Naive thymus-derived CD4-positive, alpha-beta T cell (primary cell): Measurements from ENCODE around the gene CDH12. TPM values are rescaled to one million over a fixed set of nuclear protein-coding genes. Genes with fewer than 3 reads are reported as not detected.
A peak's percentile ranks its signal among the peaks of the same experiment; 100 is the strongest.
"Not testable (repeated sequence)": the region's sequence is repeated elsewhere in the genome, so short reads cannot be mapped to it uniquely, and the experiment has no call there.

Source experiments
- ATAC-seq: fragments of 150-1000 bp; cut with Tn5 transposase; 2 replicates; pipeline ENCODE4 v1.10.0; 2021; ENCODE audit warnings: mild to moderate bottlenecking, moderate library complexity
- CTCF ChIA-PET: fragments of 350-600 bp; sonication (Branson Sonifier 250); formaldehyde crosslinking; loops from one replicate; lab custom pipeline; 2021; ENCODE audit warnings: antibody characterized with exemption; lab: Charles Lee
- POLR2A ChIA-PET: fragments of 350-600 bp; sonication (Branson Sonifier 250); formaldehyde crosslinking; loops from one replicate; lab custom pipeline; 2021; ENCODE audit warnings: antibody characterized with exemption, inconsistent platforms; lab: Charles Lee
- DNase-seq, 9 donors: peaks; one replicate each; pipeline versions ENCODE4 v3.0.0 to v3.0.0-alpha.2; 2020 to 2022; ENCODE audit warnings: mixed read lengths in 1 of 9
- H3K27ac ChIP-seq: one replicate; pipeline ENCODE4 v1.7.0; 2013; ENCODE audit warnings: mild to moderate bottlenecking, low read depth, low read length, moderate library complexity
- H3K27me3 ChIP-seq, 2 donors: one replicate each; pipeline ENCODE4 v1.7.0; 2013; ENCODE audit warnings: low read length in 2 of 2, mild to moderate bottlenecking in 2 of 2, moderate library complexity in 2 of 2; ENCODE audit not compliant: control insufficient read depth in 2 of 2, insufficient read depth in 2 of 2
- H3K36me3 ChIP-seq, 3 experiments: 1 replicate in 2 of 3; 2 replicates in 1 of 3; pipeline ENCODE4 v1.7.0; 2013; ENCODE audit warnings: low read length in 3 of 3, mild to moderate bottlenecking in 3 of 3, moderate library complexity in 1 of 3; ENCODE audit not compliant: insufficient read depth in 3 of 3, control insufficient read depth in 2 of 3
- H3K4me1 ChIP-seq, 2 donors: one replicate each; pipeline ENCODE4 v1.7.0; 2013; ENCODE audit warnings: low read length in 2 of 2, mild to moderate bottlenecking in 2 of 2, moderate library complexity in 1 of 2; ENCODE audit not compliant: control insufficient read depth in 2 of 2, insufficient read depth in 2 of 2
- H3K4me3 ChIP-seq: 2 replicates; pipeline ENCODE4 v1.7.0; 2013; ENCODE audit warnings: mild to moderate bottlenecking, low read length
- H3K9me3 ChIP-seq, 3 experiments: 1 replicate in 2 of 3; 2 replicates in 1 of 3; pipeline ENCODE4 v1.7.0; 2013; ENCODE audit warnings: low read length in 3 of 3; ENCODE audit not compliant: control insufficient read depth in 2 of 3
- H3K27ac Mint-ChIP-seq, 9 donors: one replicate each; pipeline ENCODE4 v1.8.0; 2020 to 2022; ENCODE audit warnings: mixed read lengths in 9 of 9, mild to moderate bottlenecking in 8 of 9, moderate library complexity in 5 of 9, inconsistent platforms in 2 of 9
- H3K27me3 Mint-ChIP-seq, 5 donors: one replicate each; pipeline ENCODE4 v1.8.0; 2021 to 2022; ENCODE audit warnings: mixed read lengths in 5 of 5, mild to moderate bottlenecking in 1 of 5
- H3K36me3 Mint-ChIP-seq, 5 donors: one replicate each; pipeline ENCODE4 v1.8.0; 2020 to 2022; ENCODE audit warnings: mixed read lengths in 5 of 5, mild to moderate bottlenecking in 3 of 5, inconsistent platforms in 1 of 5
- H3K4me1 Mint-ChIP-seq, 7 donors: one replicate each; pipeline ENCODE4 v1.8.0; 2020 to 2022; ENCODE audit warnings: mixed read lengths in 7 of 7, mild to moderate bottlenecking in 3 of 7, inconsistent platforms in 1 of 7
- H3K4me3 Mint-ChIP-seq, 10 donors: one replicate each; pipeline ENCODE4 v1.8.0; 2020 to 2022; ENCODE audit warnings: mild to moderate bottlenecking in 10 of 10, mixed read lengths in 10 of 10, moderate library complexity in 6 of 10, inconsistent platforms in 2 of 10
- H3K9me3 Mint-ChIP-seq, 11 donors: one replicate each; pipeline ENCODE4 v1.8.0; 2020 to 2022; ENCODE audit warnings: mixed read lengths in 11 of 11, mild to moderate bottlenecking in 4 of 11, inconsistent platforms in 1 of 11, moderate library complexity in 1 of 11
- intact Hi-C, 2 donors: fragments of 100-400 bp; cut with micrococcal nuclease; formaldehyde crosslinking; loops; one replicate each; pipeline ENCODE4 v1.15.1; 2023
- polyA plus RNA-seq, 2 donors: library from polyadenylated mRNA; unstranded; fragments of 300-500 nt; fragmentation: Illumina TruSeq; gene quantifications; one replicate each; pipeline ENCODE4 v1.2.3, GENCODE V29; 2021
- total RNA-seq, 6 experiments: library from RNA in 5 of 6; stranded (reverse) in 5 of 6; gene quantifications; 1 replicate in 5 of 6; 2 replicates in 1 of 6; pipeline ENCODE4 v1.2.3 and lab custom pipeline; 2021 to 2026

The CDH12 gene
- total and polyA plus RNA-seq, 7 experiments from 2014 or later = not detected

DNA sequence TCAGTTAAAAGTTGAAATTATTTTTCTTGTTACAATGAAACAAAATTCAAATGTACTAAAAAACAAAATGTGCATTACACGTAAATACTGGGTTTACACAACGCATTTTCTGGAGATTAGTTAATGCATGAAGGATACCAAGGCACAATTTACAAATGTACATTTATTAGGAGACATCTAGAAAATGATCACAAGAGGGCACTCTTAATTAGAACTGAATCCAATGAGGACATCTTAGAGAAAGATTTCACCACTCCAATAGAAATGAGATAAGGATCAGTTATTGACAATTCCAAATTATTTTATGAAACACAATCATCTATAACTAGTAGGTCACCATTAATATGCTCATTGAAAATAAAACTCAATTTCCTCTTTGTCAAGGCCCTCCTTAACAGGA lies 36.6 kb upstream of the CDH12 start:
- CTCF ChIA-PET = no interaction called here
- intact Hi-C loops = no loop called here
- POLR2A ChIA-PET = no interaction called here
- no peak overlapping the region for H3K27ac ChIP-seq
- Mint-ChIP-seq H3K4me3 (no peak overlapping the region), H3K27ac (no peak overlapping the region), H3K9me3 (peaks cover 2 to 20% (median 5%) of the 10 kb centered on the region in 11 donors), H3K27me3 (no peaks in the 10 kb centered on the region), H3K36me3 (no peaks in the 10 kb centered on the region), H3K4me1 (no peaks in the 10 kb centered on the region)
- no peak overlapping the region for H3K4me3 ChIP-seq
- H3K4me1 ChIP-seq = no peaks in the 10 kb centered on the region
- H3K36me3 ChIP-seq = no peaks in the 10 kb centered on the region
- ATAC-seq (no peak), DNase-seq (no peak)
- H3K9me3 ChIP-seq = no peaks in the 10 kb centered on the region
- H3K27me3 ChIP-seq = no peaks in the 10 kb centered on the region

DNA sequence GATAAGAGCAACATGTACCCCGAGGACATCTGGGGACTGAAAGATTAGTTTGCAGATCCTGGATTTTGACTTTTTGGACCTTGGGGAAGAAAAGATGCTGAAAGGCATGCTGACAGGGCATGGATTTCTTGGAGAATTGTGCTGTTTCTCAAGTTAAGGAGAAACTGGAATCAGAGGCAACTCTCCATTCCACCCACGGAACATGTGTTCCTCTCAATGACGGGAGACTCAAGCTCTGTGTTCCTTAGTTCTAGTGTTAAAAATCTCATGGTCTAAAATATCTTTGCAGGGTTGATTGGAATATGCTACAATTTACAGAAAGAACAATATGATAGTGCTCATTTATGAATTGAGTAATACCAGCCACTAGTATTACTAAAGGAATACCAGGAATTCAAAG lies 34.4 kb upstream of the CDH12 start:
- CTCF ChIA-PET = no interaction called here
- no peak overlapping the region for H3K27ac ChIP-seq
- intact Hi-C loops = no loop called here
- Mint-ChIP-seq H3K27ac (no peak overlapping the region), H3K27me3 (no peaks in the 10 kb centered on the region), H3K4me1 (no peaks in the 10 kb centered on the region), H3K9me3 (peaks cover 0 to 20% (median 4%) of the 10 kb centered on the region in 11 donors), H3K36me3 (no peaks in the 10 kb centered on the region), H3K4me3 (no peak overlapping the region)
- no peaks in the 10 kb centered on the region for H3K9me3 ChIP-seq
- no peaks in the 10 kb centered on the region for H3K36me3 ChIP-seq
- DNase-seq (no peak), ATAC-seq (no peak)
- POLR2A ChIA-PET = no interaction called here
- H3K4me3 ChIP-seq = no peak overlapping the region
- no peaks in the 10 kb centered on the region for H3K4me1 ChIP-seq
- H3K27me3 ChIP-seq = no peaks in the 10 kb centered on the region

DNA sequence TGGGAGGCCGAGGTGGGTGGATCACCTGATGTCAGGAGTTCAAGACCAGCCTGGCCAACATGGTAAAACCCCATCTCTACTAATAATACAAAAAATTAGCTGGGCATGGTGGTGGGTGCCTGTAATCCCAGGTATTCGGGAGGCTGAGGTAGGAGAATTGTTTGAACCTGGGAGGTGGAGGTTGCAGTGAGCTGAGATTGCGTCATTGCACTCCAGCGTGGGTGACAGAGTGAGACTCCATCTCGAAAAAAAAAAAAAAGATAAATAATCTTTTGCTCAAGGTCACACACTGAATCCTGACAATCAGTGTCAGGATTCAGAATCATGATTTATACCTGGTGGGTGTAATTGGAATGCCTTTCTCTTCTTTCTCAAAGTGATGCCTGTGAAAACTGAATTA lies 5.8 kb upstream of the CDH12 start:
- POLR2A ChIA-PET, CTCF ChIA-PET, H3K4me1 ChIP-seq, intact Hi-C loops, H3K36me3 Mint-ChIP-seq, H3K27me3 Mint-ChIP-seq, DNase-seq, H3K36me3 ChIP-seq, H3K4me1 Mint-ChIP-seq, H3K4me3 ChIP-seq, H3K27me3 ChIP-seq, ATAC-seq, H3K9me3 ChIP-seq, H3K4me3 Mint-ChIP-seq, H3K27ac ChIP-seq, H3K27ac Mint-ChIP-seq: not testable (repeated sequence)
- peaks cover 0 to 18% (median 0%) of the 10 kb centered on the region in 11 donors for H3K9me3 Mint-ChIP-seq

DNA sequence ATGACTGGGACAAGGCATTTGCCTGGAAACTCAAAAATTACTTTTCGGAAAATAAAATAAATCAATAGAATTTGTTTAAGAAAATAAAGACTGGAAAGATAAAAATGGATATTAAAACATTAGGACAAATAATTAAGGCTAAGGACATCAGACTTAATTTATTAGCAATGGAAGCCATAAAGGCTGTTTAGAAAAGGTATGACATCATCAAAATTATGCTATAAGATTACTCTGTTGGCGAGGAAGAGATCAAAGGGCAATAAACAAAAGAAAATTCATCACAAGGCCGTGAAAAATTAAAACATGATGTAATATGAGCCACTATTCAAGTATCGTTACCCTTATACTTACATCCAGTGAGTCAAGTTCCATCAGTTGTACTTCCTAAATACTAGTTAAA lies 2.7 kb upstream of the CDH12 start:
- H3K27me3 Mint-ChIP-seq = peaks cover 0 to 5% (median 0%) of the 10 kb centered on the region in 5 donors
- peaks cover 0 to 18% (median 0%) of the 10 kb centered on the region in 11 donors for H3K9me3 Mint-ChIP-seq
- Histone ChIP-seq H3K9me3 (no peaks in the 10 kb centered on the region), H3K27ac (no peak overlapping the region), H3K27me3 (no peaks in the 10 kb centered on the region), H3K36me3 (no peaks in the 10 kb centered on the region), H3K4me1 (no peaks in the 10 kb centered on the region), H3K4me3 (no peak overlapping the region)
- H3K36me3 Mint-ChIP-seq = no peaks in the 10 kb centered on the region
- DNase-seq = no peak
- ATAC-seq = no peak
- intact Hi-C loops = no loop called here
- CTCF ChIA-PET = interaction anchor here (0.7 kb wide), 1 partner anchor 73 kb away, joined by 3 read pairs; no protein-coding TSS in a partner anchor
- POLR2A ChIA-PET = no interaction called here
- no peak overlapping the region for H3K27ac Mint-ChIP-seq
- H3K4me3 Mint-ChIP-seq = no peak overlapping the region
- peaks cover 0 to 17% (median 14%) of the 10 kb centered on the region in 7 donors for H3K4me1 Mint-ChIP-seq

DNA sequence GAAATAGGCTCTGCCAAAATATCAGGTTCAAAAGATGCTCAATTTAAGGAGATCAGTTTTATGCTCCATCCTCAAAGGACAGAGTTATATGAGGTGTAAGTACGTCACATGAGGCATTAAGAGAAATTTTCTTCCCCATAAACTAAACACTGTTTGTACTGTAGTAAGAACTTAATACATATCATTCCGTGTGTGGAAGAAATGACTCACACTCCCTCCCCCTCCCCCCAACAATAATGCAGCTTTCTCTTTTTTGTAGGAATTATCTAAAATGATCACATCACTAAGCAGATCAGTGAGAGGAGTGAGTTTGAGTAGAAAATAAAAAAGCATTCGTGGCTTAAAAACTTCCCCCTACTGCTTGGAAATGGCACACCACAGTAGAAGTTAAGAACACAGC lies 2.2 kb downstream of the CDH12 start:
- Mint-ChIP-seq H3K9me3 (peaks cover 0 to 20% (median 0%) of the 10 kb centered on the region in 11 donors), H3K27me3 (peaks cover 0 to 5% (median 0%) of the 10 kb centered on the region in 5 donors), H3K27ac (peak overlapping the region in 1 of 9 donors; percentile 36), H3K36me3 (peaks cover 0 to 3% (median 0%) of the 10 kb centered on the region in 5 donors), H3K4me3 (no peak overlapping the region), H3K4me1 (peaks cover 0 to 17% (median 14%) of the 10 kb centered on the region in 7 donors)
- POLR2A ChIA-PET = no interaction called here
- H3K9me3 ChIP-seq = no peaks in the 10 kb centered on the region
- ATAC-seq (no peak), DNase-seq (no peak)
- H3K27me3 ChIP-seq = no peaks in the 10 kb centered on the region
- no peaks in the 10 kb centered on the region for H3K4me1 ChIP-seq
- intact Hi-C loops = no loop called here
- CTCF ChIA-PET = no interaction called here
- no peak overlapping the region for H3K4me3 ChIP-seq
- no peaks in the 10 kb centered on the region for H3K36me3 ChIP-seq
- H3K27ac ChIP-seq = no peak overlapping the region

DNA sequence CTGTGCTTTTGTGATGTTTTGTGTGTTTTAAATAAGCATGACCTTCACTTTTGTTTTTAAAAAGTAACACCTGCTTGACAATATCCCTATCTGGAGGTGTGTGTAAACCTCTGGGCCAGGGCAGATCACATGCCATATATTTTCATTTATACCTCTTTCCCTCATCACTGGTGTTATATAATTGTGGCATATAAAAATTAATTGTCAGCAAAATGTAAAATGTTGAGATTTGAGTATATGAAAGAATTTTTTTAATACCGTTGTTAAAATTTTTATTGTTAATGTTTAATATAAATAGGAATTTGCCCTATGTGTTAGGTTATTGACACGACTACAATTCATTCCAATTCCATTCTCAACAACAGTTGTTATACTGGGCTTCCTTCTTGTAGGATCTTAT lies 6.5 kb downstream of the CDH12 start:
- CTCF ChIA-PET = no interaction called here
- Mint-ChIP-seq H3K4me1 (no peaks in the 10 kb centered on the region), H3K4me3 (no peak overlapping the region), H3K9me3 (peaks cover 0 to 19% (median 3%) of the 10 kb centered on the region in 11 donors), H3K27ac (no peak overlapping the region), H3K27me3 (no peaks in the 10 kb centered on the region), H3K36me3 (peaks cover 0 to 9% (median 0%) of the 10 kb centered on the region in 5 donors)
- ATAC-seq (no peak), DNase-seq (no peak)
- Histone ChIP-seq H3K4me3 (no peak overlapping the region), H3K27me3 (no peaks in the 10 kb centered on the region), H3K9me3 (peaks cover 0 to 2% (median 0%) of the 10 kb centered on the region in 3 experiments), H3K36me3 (no peaks in the 10 kb centered on the region), H3K4me1 (no peaks in the 10 kb centered on the region), H3K27ac (no peak overlapping the region)
- POLR2A ChIA-PET = no interaction called here
- intact Hi-C loops = no loop called here

DNA sequence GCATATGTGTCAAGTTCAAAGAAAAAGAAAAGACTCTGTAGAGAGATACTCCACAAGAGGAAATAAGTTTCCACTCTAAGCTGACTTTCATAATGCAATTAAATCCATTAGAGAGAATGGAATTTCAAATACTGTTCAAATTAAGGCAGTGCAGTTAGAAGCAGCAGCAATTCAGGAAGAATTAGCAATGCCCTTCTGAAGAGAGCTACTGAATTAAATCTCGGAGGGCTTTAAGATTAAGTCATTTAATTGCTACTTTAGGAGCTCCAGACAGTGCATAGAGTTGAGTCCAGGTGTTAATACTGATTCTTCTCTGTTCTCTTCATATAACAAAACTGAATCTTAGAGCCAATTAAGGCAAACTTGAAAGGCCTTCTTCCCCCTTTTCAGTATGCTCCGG lies 8.5 kb downstream of the CDH12 start:
- H3K27ac ChIP-seq = no peak overlapping the region
- Mint-ChIP-seq H3K27ac (no peak overlapping the region), H3K4me3 (no peak overlapping the region), H3K4me1 (no peaks in the 10 kb centered on the region), H3K36me3 (peaks cover 0 to 9% (median 0%) of the 10 kb centered on the region in 5 donors), H3K27me3 (no peaks in the 10 kb centered on the region), H3K9me3 (peaks cover 0 to 26% (median 8%) of the 10 kb centered on the region in 11 donors)
- no peak for DNase-seq
- H3K27me3 ChIP-seq = no peaks in the 10 kb centered on the region
- ATAC-seq = no peak
- ChIA-PET CTCF (no interaction called here), POLR2A (no interaction called here)
- intact Hi-C loops = no loop called here
- H3K4me3 ChIP-seq = no peak overlapping the region
- no peaks in the 10 kb centered on the region for H3K4me1 ChIP-seq
- H3K9me3 ChIP-seq = peaks cover 0 to 2% (median 0%) of the 10 kb centered on the region in 3 experiments
- no peaks in the 10 kb centered on the region for H3K36me3 ChIP-seq
